Suprapubic skin (tissue), 3 donors: Measurements from ENCODE around the gene TRIM37.
"Not testable (repeated sequence)": the region's sequence is repeated elsewhere in the genome, so short reads cannot be mapped to it uniquely, and the experiment has no call there.

Source experiments
- CTCF ChIP-seq, 2 donors: fragments of 200-600 bp in 1 of 2; fragments of 450-650 bp in 1 of 2; sonication (generic) in 1 of 2; IDR thresholded peaks; one replicate each; pipeline ENCODE4 v1.5.1; 2016 to 2019; ENCODE audit warnings: antibody characterized with exemption in 2 of 2, mild to moderate bottlenecking in 1 of 2, moderate library complexity in 1 of 2
- POLR2A ChIP-seq, 2 donors: fragments of 450-650 bp; IDR thresholded peaks; one replicate each; pipeline ENCODE4 v1.6.1; 2017; ENCODE audit warnings: antibody characterized with exemption in 2 of 2, mild to moderate bottlenecking in 2 of 2, moderate library complexity in 2 of 2

DNA sequence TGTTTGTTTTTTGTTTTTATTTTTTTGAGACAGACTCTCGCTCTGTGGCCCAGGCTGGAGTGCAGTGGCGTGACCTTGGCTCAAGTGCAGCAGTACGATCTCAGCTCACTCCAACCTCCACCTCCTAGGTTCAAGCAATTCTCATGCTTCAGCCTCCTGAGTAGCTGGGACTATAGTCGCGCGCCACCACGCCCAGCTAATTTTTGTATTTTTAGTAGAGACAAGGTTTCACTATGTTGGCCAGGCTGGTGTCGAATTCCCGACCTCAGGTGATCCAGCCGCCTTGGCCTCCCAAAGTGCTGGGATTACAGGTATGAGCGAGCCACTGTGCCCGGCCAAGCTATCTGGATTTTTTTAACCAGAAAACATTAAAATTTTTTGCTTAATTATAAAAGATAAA, 16.1 kb downstream of the TRIM37 start:
- TF ChIP-seq POLR2A, CTCF (IDR thresholded peaks at IDR 0.05): not testable (repeated sequence)
